DOHH2 (cell line): ENCODE data around the gene PNMA8C.

Source experiments
- EZH2phosphoT487 ChIP-seq: fragments of 200-600 bp; sonication (generic); IDR thresholded peaks from 2 replicates; pipeline ENCODE4 v1.6.1; 2017; ENCODE audit warnings: borderline replicate concordance, mild to moderate bottlenecking, antibody characterized with exemption, low read length, moderate library complexity, mixed read lengths
- TF ChIP-seq, protein P1 (sequence below): fragments of 200-600 bp; sonication (generic); IDR thresholded peaks from one replicate; pipeline ENCODE4 v1.5.1; 2014; ENCODE audit warnings: antibody characterized with exemption, mild to moderate bottlenecking, low read depth, low read length; ENCODE audit not compliant: poor library complexity, severe bottlenecking

DNA sequence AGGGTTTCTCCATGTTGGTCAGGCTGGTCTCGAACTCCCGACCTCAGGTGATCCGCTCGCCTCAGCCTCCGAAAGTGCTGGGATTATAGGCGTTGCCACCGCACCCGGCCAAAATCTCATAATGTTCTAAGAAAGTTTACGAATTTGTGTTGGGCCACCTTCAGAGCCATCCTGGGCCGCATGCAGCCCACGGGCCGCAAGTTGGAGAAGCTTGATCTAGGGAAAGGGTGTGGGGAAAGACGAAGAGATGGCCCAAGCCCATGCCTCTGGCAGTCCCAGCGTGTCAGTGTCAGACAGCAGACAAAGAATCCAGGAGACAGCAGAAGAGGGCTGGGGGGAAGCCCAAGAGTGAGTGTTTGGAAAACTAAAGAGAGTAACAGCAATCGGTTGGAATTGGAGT lies 17.3 kb upstream of the PNMA8C start:
- TF ChIP-seq, protein P1, sequence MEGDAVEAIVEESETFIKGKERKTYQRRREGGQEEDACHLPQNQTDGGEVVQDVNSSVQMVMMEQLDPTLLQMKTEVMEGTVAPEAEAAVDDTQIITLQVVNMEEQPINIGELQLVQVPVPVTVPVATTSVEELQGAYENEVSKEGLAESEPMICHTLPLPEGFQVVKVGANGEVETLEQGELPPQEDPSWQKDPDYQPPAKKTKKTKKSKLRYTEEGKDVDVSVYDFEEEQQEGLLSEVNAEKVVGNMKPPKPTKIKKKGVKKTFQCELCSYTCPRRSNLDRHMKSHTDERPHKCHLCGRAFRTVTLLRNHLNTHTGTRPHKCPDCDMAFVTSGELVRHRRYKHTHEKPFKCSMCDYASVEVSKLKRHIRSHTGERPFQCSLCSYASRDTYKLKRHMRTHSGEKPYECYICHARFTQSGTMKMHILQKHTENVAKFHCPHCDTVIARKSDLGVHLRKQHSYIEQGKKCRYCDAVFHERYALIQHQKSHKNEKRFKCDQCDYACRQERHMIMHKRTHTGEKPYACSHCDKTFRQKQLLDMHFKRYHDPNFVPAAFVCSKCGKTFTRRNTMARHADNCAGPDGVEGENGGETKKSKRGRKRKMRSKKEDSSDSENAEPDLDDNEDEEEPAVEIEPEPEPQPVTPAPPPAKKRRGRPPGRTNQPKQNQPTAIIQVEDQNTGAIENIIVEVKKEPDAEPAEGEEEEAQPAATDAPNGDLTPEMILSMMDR = no peak
- no peak for TF ChIP-seq EZH2phosphoT487
